Measurements from ENCODE around the gene INO80.

INO80 gene

DNA sequence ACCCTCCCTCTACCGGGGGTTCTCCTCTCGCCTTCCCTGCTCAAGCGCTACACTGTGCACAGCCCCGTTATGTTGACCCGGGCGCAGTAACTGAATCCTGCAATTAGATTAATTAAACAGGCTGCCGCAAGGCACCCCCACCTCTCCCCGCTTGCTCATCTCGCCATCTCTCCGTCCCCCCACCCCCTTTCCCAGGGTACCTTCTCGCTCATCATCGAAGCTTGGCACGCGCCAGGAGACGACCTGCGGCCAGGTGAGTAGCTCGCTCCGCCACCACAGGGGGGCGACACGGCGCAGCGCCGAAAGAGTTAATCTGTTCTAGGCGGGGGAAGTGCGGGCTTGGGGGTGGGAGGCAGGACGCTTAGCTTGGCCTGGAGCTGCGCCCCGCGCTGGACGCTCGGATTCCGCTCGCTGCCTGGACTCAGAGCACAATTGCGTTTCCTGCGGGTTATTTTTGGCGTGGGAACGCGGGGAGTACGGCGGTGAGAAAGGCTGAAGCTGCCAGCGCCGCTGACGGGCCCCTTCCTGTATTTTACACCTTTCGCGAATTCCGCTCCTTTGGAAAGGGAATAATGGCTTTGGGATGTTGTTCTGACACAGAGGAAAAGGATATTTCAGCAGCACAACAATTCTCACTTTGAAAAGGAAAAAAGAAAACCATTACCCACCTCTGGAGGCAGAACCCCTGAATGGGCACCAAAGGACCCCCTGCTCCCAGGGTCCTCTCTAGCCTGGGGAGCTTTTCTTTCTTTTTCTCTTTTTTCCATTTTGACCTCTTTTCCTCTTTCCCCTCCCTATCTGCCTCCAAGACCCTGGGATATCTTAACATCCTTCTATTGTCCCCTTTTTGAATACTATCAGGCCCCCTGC lies 185.4 kb downstream of the INO80 start:
- FAIRE-seq = no peak
- no peak for DNase-seq (ENCODE audit: insufficient read length, low spot score)
- TF ChIP-seq POLR2A (IDR thresholded peaks at IDR 0.05; ENCODE audit: low read depth, low read length) = no peak

DNA sequence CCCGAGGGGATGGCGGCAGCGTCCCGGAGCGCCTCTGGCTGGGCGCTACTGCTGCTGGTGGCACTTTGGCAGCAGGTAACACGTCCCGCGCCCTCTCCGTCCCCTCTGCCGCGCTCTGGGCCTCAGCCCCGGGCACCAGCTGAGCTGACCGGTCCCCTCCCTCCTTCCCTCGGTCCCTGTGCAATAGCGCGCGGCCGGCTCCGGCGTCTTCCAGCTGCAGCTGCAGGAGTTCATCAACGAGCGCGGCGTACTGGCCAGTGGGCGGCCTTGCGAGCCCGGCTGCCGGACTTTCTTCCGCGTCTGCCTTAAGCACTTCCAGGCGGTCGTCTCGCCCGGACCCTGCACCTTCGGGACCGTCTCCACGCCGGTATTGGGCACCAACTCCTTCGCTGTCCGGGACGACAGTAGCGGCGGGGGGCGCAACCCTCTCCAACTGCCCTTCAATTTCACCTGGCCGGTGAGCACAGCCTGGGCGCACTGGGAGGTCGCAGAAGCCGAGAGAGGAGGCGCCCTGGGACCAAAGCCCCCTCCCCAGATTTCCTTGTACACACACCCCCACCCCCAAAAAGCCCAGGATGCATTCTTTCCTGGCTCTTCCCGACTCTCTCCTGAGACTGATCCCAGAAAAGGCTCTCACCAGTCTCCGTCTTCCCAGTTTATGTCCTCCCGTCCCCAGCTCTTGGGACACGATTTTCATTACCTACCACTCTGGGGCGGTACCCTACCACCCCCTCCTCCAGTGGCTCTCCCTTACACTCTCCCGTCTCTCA lies 186.2 kb downstream of the INO80 start:
- FAIRE-seq = no peak
- no peak for DNase-seq (ENCODE audit: insufficient read length, low spot score)

More for the DNA sequence above, 186.2 kb downstream of the INO80 start:
- TF ChIP-seq POLR2A (IDR thresholded peaks at IDR 0.05; ENCODE audit: low read depth, low read length) = no peak

Data from H54 (cell line).